Heart left ventricle (tissue), 16 donors: ENCODE data around the gene MSI1. TPM values are rescaled to one million over a fixed set of nuclear protein-coding genes. Genes with fewer than 3 reads are reported as not detected.

Experiments used
- ATAC-seq, 4 donors: fragments of 200-7000 bp; cut with Tn5 transposase; one replicate each; pipeline ENCODE4 v1.9.1; 2020 to 2022; ENCODE audit warnings: moderate library complexity in 4 of 4, mild to moderate bottlenecking in 3 of 4, moderate number of reproducible peaks in 1 of 4
- DNase-seq, 5 donors: peaks; one replicate each; pipeline ENCODE4 v3.0.0-alpha.2; 2020
- H3K27ac ChIP-seq, 12 donors: fragments of 200-600 bp; sonication (generic) in 4 of 12; one replicate each; pipeline versions ENCODE4 v1.5.0 to v1.8.0; 2016 to 2022; ENCODE audit warnings: mild to moderate bottlenecking in 2 of 12
- H3K27me3 ChIP-seq, 9 donors: fragments of 200-600 bp; sonication (generic) in 2 of 9; one replicate each; pipeline versions ENCODE4 v1.5.1 to v1.8.0; 2016 to 2022; ENCODE audit warnings: mild to moderate bottlenecking in 3 of 9
- H3K36me3 ChIP-seq, 9 donors: fragments of 200-600 bp; sonication (generic) in 2 of 9; one replicate each; pipeline versions ENCODE4 v1.5.0 to v1.8.0; 2018 to 2022; ENCODE audit warnings: mild to moderate bottlenecking in 2 of 9
- H3K4me1 ChIP-seq, 12 donors: fragments of 200-600 bp; sonication (generic) in 4 of 12; one replicate each; pipeline versions ENCODE4 v1.5.0 to v1.8.0; 2016 to 2022; ENCODE audit warnings: mild to moderate bottlenecking in 3 of 12
- H3K4me3 ChIP-seq, 12 donors: fragments of 200-600 bp; sonication (generic) in 4 of 12; one replicate each; pipeline versions ENCODE4 v1.5.0 to v1.8.0; 2017 to 2022; ENCODE audit warnings: mild to moderate bottlenecking in 9 of 12, moderate library complexity in 4 of 12
- H3K9me3 ChIP-seq, 12 donors: fragments of 200-600 bp; sonication (generic) in 4 of 12; one replicate each; pipeline versions ENCODE4 v1.5.0 to v1.8.0; 2016 to 2022; ENCODE audit warnings: mild to moderate bottlenecking in 1 of 12
- POLR2A ChIP-seq, 2 donors: fragments of 450-650 bp; IDR thresholded peaks; one replicate each; pipeline ENCODE4 v1.6.1; 2017; ENCODE audit warnings: antibody characterized with exemption in 2 of 2, mild to moderate bottlenecking in 2 of 2, moderate library complexity in 2 of 2
- WGBS, 4 donors: extraction: QIAGEN DNeasy Blood & Tissue Kit in 2 of 4; methylation state at CpG; one replicate each; pipeline versions ENCODE4 v1.1.5 to v1.1.7; 2013 to 2018; 5-methylcytosine and 5-hydroxymethylcytosine counted together
- intact Hi-C, 10 donors: fragments of 100-400 bp; cut with DNase I; formaldehyde crosslinking; loops; one replicate each; pipeline versions ENCODE4 v1.11.1 to v1.14.2; 2022
- polyA plus RNA-seq, 2 donors: library from polyadenylated mRNA; stranded (reverse); fragments of 200-250 nt; gene quantifications; one replicate each; pipeline ENCODE4 v1.2.3, GENCODE V29; 2013
- total RNA-seq, 9 donors: library from RNA; depleted of rRNA in 2 of 9; stranded (reverse); fragments of >200 nt in 2 of 9; fragmentation: NEBNext Ultra II Directional in 3 of 9; extraction: Animal tissue kit (Norgen Biotek cat#: 25700) in 3 of 9; gene quantifications; one replicate each; pipeline versions ENCODE4 v1.1.0 to v1.2.4, GENCODE V29; 2016 to 2023
- TF ChIP-seq, protein P1 (sequence below), 12 donors: fragments of 200-600 bp; sonication (generic) in 4 of 12; IDR thresholded peaks; one replicate each; pipeline versions ENCODE4 v1.5.0 to v1.8.0; 2018 to 2022; ENCODE audit warnings: antibody characterized with exemption in 12 of 12, mild to moderate bottlenecking in 5 of 12
- donor health status: ischemic (EF 13 %, LVEDD 7.1; RV severe dilation, severe dysfunction).
- donor health status: healthy with polysubstance abuse.
- donor health status: DM: no; HTN: yes; CAD: no.
- donor health status: DM: no; HTN: no; CAD: no.
- donor health status: ischemic (EF 25% LVEDD 6.9; RV normal size, moderate dysfunction).
- donor health status: ischemic (EF 25% LVEDD 5.7; RV mildly dilated, moderate dysfunction).
- donor health status: healthy.
- donor health status: DM: yes; HTN: yes; CAD: no.
- donor health status: ischemic (EF 35%, LVEDD 5.7; RV mildly dilated, moderate dysfunction).
- donor health status: nonischemic (EF 11% LVEDD 7.7; RV severe dilation, severe dysfunction).
- donor health status: DM: yes; HTN: yes; CAD: no.
- donor health status: PGD.
- donor health status: ischemic (EF 29% LVEDD 5.4; RV normal size, mild dysfunction).
- donor health status: nonischemic (EF 23%, LVEDD 6.1; RV moderate dilation, normal function).

The MSI1 gene
- total and polyA plus RNA-seq, 11 donors: 2.1 to 8.7 (median 5.4) TPM

- H3K36me3 ChIP-seq: no peaks in the 10 kb centered on the region
- peak; percentile 61 to 94 (median 93) for ATAC-seq
- no peaks in the 10 kb centered on the region for H3K9me3 ChIP-seq
- TF ChIP-seq POLR2A (IDR thresholded peaks at IDR 0.05): no peak
- TF ChIP-seq, protein P1, sequence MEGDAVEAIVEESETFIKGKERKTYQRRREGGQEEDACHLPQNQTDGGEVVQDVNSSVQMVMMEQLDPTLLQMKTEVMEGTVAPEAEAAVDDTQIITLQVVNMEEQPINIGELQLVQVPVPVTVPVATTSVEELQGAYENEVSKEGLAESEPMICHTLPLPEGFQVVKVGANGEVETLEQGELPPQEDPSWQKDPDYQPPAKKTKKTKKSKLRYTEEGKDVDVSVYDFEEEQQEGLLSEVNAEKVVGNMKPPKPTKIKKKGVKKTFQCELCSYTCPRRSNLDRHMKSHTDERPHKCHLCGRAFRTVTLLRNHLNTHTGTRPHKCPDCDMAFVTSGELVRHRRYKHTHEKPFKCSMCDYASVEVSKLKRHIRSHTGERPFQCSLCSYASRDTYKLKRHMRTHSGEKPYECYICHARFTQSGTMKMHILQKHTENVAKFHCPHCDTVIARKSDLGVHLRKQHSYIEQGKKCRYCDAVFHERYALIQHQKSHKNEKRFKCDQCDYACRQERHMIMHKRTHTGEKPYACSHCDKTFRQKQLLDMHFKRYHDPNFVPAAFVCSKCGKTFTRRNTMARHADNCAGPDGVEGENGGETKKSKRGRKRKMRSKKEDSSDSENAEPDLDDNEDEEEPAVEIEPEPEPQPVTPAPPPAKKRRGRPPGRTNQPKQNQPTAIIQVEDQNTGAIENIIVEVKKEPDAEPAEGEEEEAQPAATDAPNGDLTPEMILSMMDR (IDR thresholded peaks at IDR 0.05): no peak
- peaks cover 0 to 3% (median 0%) of the 10 kb centered on the region in 9 donors for H3K27me3 ChIP-seq
- peak in 3 of 5 donors; percentile 25 to 50 (median 34) for DNase-seq
- H3K27ac ChIP-seq: peak overlapping the region; percentile 38 to 86 (median 72)
- intact Hi-C loops: no loop called here
- H3K4me1 ChIP-seq: peaks cover 0 to 7% (median 0%) of the 10 kb centered on the region in 12 donors
- no peak overlapping the region for H3K4me3 ChIP-seq
- WGBS, 4 donors: 18 to 33% (median 29%) methylated on average over 12 to 13 of the region's 13 CpGs
Measured at GRCh38 chr12:120413901-120414695, 45.1 kb upstream of the MSI1 start.

GRCh38 chr12:120412421-120412820 is 43.5 kb upstream of the MSI1 start:
- H3K27me3 ChIP-seq: peaks cover 0 to 3% (median 0%) of the 10 kb centered on the region in 9 donors
- no peaks in the 10 kb centered on the region for H3K9me3 ChIP-seq
- ATAC-seq (no peak), DNase-seq (no peak)
- peaks cover 0 to 7% (median 0%) of the 10 kb centered on the region in 12 donors for H3K4me1 ChIP-seq
- H3K27ac ChIP-seq: no peak overlapping the region
- no peaks in the 10 kb centered on the region for H3K36me3 ChIP-seq
- 80 to 83% (median 81%) methylated on average over 7 of the region's 7 CpGs for WGBS, 4 donors
- no peak for TF ChIP-seq POLR2A (IDR thresholded peaks at IDR 0.05)
- TF ChIP-seq, protein P1 (IDR thresholded peaks at IDR 0.05): no peak
- no peak overlapping the region for H3K4me3 ChIP-seq
- intact Hi-C loops: no loop called here

GRCh38 chr12:120408771-120409170 is 39.8 kb upstream of the MSI1 start:
- intact Hi-C loops: no loop called here
- no peaks in the 10 kb centered on the region for H3K27me3 ChIP-seq
- no peak overlapping the region for H3K27ac ChIP-seq
- no peaks in the 10 kb centered on the region for H3K36me3 ChIP-seq
- H3K4me1 ChIP-seq: peaks cover 0 to 5% (median 0%) of the 10 kb centered on the region in 12 donors
- no peak overlapping the region for H3K4me3 ChIP-seq
- TF ChIP-seq, protein P1 (IDR thresholded peaks at IDR 0.05): no peak
- no peak for TF ChIP-seq POLR2A (IDR thresholded peaks at IDR 0.05)
- ATAC-seq (no peak), DNase-seq (no peak)
- 91 to 96% (median 93%) methylated on average over 8 to 11 of the region's 11 CpGs for WGBS, 4 donors
- H3K9me3 ChIP-seq: no peaks in the 10 kb centered on the region

- WGBS, 4 donors: 95 to 99% (median 96%) methylated on average over 3 of the region's 3 CpGs
- Histone ChIP-seq H3K4me1 (no peaks in the 10 kb centered on the region), H3K36me3 (no peaks in the 10 kb centered on the region), H3K27ac (no peak overlapping the region), H3K9me3 (no peaks in the 10 kb centered on the region), H3K4me3 (no peak overlapping the region), H3K27me3 (no peaks in the 10 kb centered on the region)
- ATAC-seq (no peak), DNase-seq (no peak)
- TF ChIP-seq POLR2A (IDR thresholded peaks at IDR 0.05): no peak
- TF ChIP-seq, protein P1 (IDR thresholded peaks at IDR 0.05): no peak
- intact Hi-C loops: no loop called here
Measured at GRCh38 chr12:120406553-120406952, 37.6 kb upstream of the MSI1 start.
